ENCODE results near the gene CARNS1. TPM values are rescaled to one million over a fixed set of nuclear protein-coding genes. Genes with fewer than 3 reads are reported as not detected.
"Not testable (repeated sequence)": the region's sequence is repeated elsewhere in the genome, so short reads cannot be mapped to it uniquely, and the experiment has no call there.

Gene CARNS1
- total RNA-seq, 1 experiment from 2014 or later, result not detected

- H3K4me1 Mint-ChIP-seq (ENCODE audit: low read depth, unreplicated experiment), result peaks cover 35% of the 10 kb centered on the region
- DNase-seq, result peak; percentile 89
- H3K9me3 Mint-ChIP-seq (ENCODE audit: low read depth, unreplicated experiment), result no peaks in the 10 kb centered on the region
- H3K4me3 Mint-ChIP-seq (ENCODE audit: low read depth, unreplicated experiment), result peak overlapping the region; percentile 94
- intact Hi-C loops (cut with micrococcal nuclease; ENCODE audit: unreplicated experiment), result no loop called here
- BruUV-seq (replicated peaks), result no TSS peak
- H3K36me3 Mint-ChIP-seq (ENCODE audit: insufficient read depth, unreplicated experiment), result peaks cover 59% of the 10 kb centered on the region
- peak overlapping the region; percentile 91 for H3K27ac Mint-ChIP-seq (ENCODE audit: unreplicated experiment)
- H3K27me3 Mint-ChIP-seq (ENCODE audit: unreplicated experiment), result no peaks in the 10 kb centered on the region
- no peak for TF ChIP-seq CTCF (IDR thresholded peaks at IDR 0.05; ENCODE audit: unreplicated experiment)
- CTCF ChIA-PET, result no interaction called here
These were observed 48.4 kb downstream of the CARNS1 start for GRCh38 chr11:67463680-67464410.

- CTCF ChIA-PET, result interaction anchor here (0.7 to 1.0 kb wide), 2 partner anchors 13 to 14 kb away, joined by 6 to 8 read pairs; partner anchors contain the start of gene GPR152
- DNase-seq, result peak; percentile 95
- H3K27ac Mint-ChIP-seq (ENCODE audit: unreplicated experiment), result peak overlapping the region; percentile 91
- H3K27me3 Mint-ChIP-seq (ENCODE audit: unreplicated experiment), result no peaks in the 10 kb centered on the region
- TF ChIP-seq CTCF (IDR thresholded peaks at IDR 0.05; ENCODE audit: unreplicated experiment), result no peak
- peaks cover 35% of the 10 kb centered on the region for H3K4me1 Mint-ChIP-seq (ENCODE audit: low read depth, unreplicated experiment)
- intact Hi-C loops (cut with micrococcal nuclease; ENCODE audit: unreplicated experiment), result no loop called here
- H3K36me3 Mint-ChIP-seq (ENCODE audit: insufficient read depth, unreplicated experiment), result peaks cover 66% of the 10 kb centered on the region
- H3K4me3 Mint-ChIP-seq (ENCODE audit: low read depth, unreplicated experiment), result peak overlapping the region; percentile 94
- no TSS peak for BruUV-seq (replicated peaks)
- H3K9me3 Mint-ChIP-seq (ENCODE audit: low read depth, unreplicated experiment), result no peaks in the 10 kb centered on the region
These were observed 49.1 kb downstream of the CARNS1 start for GRCh38 chr11:67464411-67465188.

- intact Hi-C loops (cut with micrococcal nuclease; ENCODE audit: unreplicated experiment), result no loop called here
- no peaks in the 10 kb centered on the region for H3K9me3 Mint-ChIP-seq (ENCODE audit: low read depth, unreplicated experiment)
- TF ChIP-seq CTCF (IDR thresholded peaks at IDR 0.05; ENCODE audit: unreplicated experiment), result no peak
- DNase-seq, result no peak
- peak overlapping the region; percentile 91 for H3K27ac Mint-ChIP-seq (ENCODE audit: unreplicated experiment)
- peak overlapping the region; percentile 94 for H3K4me3 Mint-ChIP-seq (ENCODE audit: low read depth, unreplicated experiment)
- H3K27me3 Mint-ChIP-seq (ENCODE audit: unreplicated experiment), result no peaks in the 10 kb centered on the region
- CTCF ChIA-PET, result interaction anchor here (0.6 to 1.0 kb wide), 3 partner anchors 13 to 17 kb away, joined by 4 to 8 read pairs (median 6); partner anchors contain the start of gene GPR152
- peaks cover 35% of the 10 kb centered on the region for H3K4me1 Mint-ChIP-seq (ENCODE audit: low read depth, unreplicated experiment)
- BruUV-seq (replicated peaks), result TSS peak; percentile 69
- peaks cover 63% of the 10 kb centered on the region for H3K36me3 Mint-ChIP-seq (ENCODE audit: insufficient read depth, unreplicated experiment)
These were observed 49.7 kb downstream of the CARNS1 start for GRCh38 chr11:67465189-67465510.

- BruUV-seq (replicated peaks); H3K27me3 Mint-ChIP-seq (ENCODE audit: unreplicated experiment); DNase-seq; H3K9me3 Mint-ChIP-seq (ENCODE audit: low read depth, unreplicated experiment); intact Hi-C loops (cut with micrococcal nuclease; ENCODE audit: unreplicated experiment): not testable (repeated sequence)
- peak overlapping the region; percentile 94 for H3K4me3 Mint-ChIP-seq (ENCODE audit: low read depth, unreplicated experiment)
- peaks cover 35% of the 10 kb centered on the region for H3K4me1 Mint-ChIP-seq (ENCODE audit: low read depth, unreplicated experiment)
- peaks cover 63% of the 10 kb centered on the region for H3K36me3 Mint-ChIP-seq (ENCODE audit: insufficient read depth, unreplicated experiment)
- H3K27ac Mint-ChIP-seq (ENCODE audit: unreplicated experiment), result peak overlapping the region; percentile 91
- CTCF ChIA-PET, result interaction anchor here (0.6 to 1.0 kb wide), 2 partner anchors 14 to 16 kb away, joined by 4 to 8 read pairs; partner anchors contain the start of gene GPR152
These were observed 50.1 kb downstream of the CARNS1 start for GRCh38 chr11:67465530-67465929.

All from Calu3 (cell line).